Neural progenitor cell (in vitro differentiated cells): Measurements from ENCODE around the gene PNPLA5.

Source experiments
- CTCF ChIP-seq: fragments of 200-600 bp; sonication (generic); IDR thresholded peaks from 2 replicates; pipeline ENCODE4 v1.5.1; 2017; ENCODE audit warnings: antibody characterized with exemption, mild to moderate bottlenecking
- EZH2 ChIP-seq: fragments of 200-600 bp; sonication (generic); IDR thresholded peaks from 2 replicates; pipeline ENCODE4 v1.6.1; 2017; ENCODE audit warnings: antibody characterized with exemption, mild to moderate bottlenecking, moderate library complexity
- EZH2phosphoT487 ChIP-seq: fragments of 200-600 bp; sonication (generic); IDR thresholded peaks from 2 replicates; pipeline ENCODE4 v1.6.1; 2017; ENCODE audit warnings: antibody characterized with exemption

GRCh38 chr22:43837666-43838065 lies 54.1 kb downstream of the PNPLA5 start:
- TF ChIP-seq CTCF (no peak), EZH2 (no peak), EZH2phosphoT487 (no peak)
